NCI-H146 treated with DMSO at 0.1 percent for 48 hours (cell line): ENCODE data around the gene TCF23.
"Not testable (repeated sequence)": the region's sequence is repeated elsewhere in the genome, so short reads cannot be mapped to it uniquely, and the experiment has no call there.

Experiments
- DNase-seq: peaks from one replicate; lab custom pipeline; 2025; ENCODE audit not compliant: unreplicated experiment; lab: John Stamatoyannopoulos, UW

Gene TCF23

DNA sequence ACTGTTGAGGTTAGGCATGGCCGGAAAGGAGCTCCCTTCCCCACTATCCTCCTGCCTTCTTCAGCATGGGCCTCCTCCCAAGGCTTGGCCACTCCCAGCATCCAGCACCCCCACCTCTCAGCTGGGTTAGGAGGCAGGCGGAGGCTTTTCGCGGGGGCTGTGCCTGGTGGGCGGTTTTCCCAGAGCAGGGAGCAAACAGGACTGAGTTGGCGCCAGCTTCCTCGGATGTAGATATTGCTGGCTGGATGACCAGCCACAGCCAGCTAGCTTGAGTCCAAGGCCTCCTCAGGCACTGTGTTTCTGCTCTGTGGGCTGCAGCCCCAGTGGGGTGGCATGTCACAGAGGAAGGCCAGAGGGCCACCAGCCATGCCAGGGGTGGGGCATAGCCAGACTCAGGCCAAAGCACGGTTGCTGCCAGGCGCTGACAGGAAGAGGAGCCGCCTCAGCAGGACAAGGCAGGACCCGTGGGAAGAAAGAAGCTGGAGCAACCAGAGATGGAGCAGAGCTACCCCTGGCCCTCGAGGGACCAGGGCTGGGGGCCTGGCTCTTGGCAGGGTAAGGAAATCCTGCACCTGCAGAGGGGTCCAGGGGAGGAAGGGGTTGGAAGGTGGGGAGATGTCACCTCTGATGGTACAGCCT is at the start of gene TCF23:
Gene TCF23 (plus strand): TSS at position 204 of the 639 bp plus-strand sequence. CDS start 130 bp downstream, at position 334.
- DNase-seq: no peak

DNA sequence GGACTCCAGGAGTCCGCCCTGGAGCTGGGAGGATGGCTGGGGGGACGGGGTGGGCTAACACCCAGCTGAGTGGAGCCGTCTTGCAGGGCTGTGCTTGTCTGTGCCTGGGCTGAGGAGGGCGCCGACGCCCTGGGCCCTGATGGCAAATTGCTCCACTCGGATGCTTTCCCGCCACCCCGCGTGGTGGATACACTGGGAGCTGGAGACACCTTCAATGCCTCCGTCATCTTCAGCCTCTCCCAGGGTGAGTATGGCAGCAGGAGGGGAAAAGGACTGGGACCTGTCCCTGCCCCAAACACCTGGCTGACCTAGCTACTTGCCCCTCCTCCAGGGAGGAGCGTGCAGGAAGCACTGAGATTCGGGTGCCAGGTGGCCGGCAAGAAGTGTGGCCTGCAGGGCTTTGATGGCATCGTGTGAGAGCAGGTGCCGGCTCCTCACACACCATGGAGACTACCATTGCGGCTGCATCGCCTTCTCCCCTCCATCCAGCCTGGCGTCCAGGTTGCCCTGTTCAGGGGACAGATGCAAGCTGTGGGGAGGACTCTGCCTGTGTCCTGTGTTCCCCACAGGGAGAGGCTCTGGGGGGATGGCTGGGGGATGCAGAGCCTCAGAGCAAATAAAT is 49.4 kb upstream of the TCF23 start:
- DNase-seq: no peak

DNA sequence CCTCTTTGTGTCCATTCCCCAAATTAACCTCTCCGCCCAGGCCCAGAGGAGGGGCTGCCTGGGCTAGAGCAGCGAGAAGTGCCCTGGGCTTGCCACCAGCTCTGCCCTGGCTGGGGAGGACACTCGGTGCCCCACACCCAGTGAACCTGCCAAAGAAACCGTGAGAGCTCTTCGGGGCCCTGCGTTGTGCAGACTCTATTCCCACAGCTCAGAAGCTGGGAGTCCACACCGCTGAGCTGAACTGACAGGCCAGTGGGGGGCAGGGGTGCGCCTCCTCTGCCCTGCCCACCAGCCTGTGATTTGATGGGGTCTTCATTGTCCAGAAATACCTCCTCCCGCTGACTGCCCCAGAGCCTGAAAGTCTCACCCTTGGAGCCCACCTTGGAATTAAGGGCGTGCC is 48.8 kb upstream of the TCF23 start:
- no peak for DNase-seq

- no peak for DNase-seq
Measured at GRCh38 chr2:27102329-27102728, 46.5 kb upstream of the TCF23 start.

- DNase-seq: no peak
Measured at GRCh38 chr2:27105981-27106380, 42.8 kb upstream of the TCF23 start.

- no peak for DNase-seq
Measured at GRCh38 chr2:27108221-27108620, 40.6 kb upstream of the TCF23 start.

DNA sequence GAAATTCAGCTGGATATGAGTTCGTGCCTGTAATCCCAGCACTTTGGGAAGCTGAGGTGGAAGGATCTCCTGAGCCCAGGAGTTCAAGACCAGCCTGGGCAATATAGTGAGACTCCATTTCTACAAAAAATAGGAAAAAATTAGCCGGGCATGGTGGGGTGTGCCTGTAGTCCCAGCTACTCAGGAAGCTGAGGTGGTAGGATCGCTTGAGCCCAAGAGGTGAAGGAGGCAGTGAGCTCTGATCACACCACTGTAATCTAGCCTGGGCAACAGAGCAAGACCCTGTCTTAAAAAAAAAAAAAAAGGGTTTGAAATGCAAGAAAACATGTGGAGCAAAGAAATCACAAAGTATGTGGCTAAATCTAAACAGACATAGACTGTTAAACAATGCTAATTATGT is 39.7 kb upstream of the TCF23 start:
- no peak for DNase-seq

DNA sequence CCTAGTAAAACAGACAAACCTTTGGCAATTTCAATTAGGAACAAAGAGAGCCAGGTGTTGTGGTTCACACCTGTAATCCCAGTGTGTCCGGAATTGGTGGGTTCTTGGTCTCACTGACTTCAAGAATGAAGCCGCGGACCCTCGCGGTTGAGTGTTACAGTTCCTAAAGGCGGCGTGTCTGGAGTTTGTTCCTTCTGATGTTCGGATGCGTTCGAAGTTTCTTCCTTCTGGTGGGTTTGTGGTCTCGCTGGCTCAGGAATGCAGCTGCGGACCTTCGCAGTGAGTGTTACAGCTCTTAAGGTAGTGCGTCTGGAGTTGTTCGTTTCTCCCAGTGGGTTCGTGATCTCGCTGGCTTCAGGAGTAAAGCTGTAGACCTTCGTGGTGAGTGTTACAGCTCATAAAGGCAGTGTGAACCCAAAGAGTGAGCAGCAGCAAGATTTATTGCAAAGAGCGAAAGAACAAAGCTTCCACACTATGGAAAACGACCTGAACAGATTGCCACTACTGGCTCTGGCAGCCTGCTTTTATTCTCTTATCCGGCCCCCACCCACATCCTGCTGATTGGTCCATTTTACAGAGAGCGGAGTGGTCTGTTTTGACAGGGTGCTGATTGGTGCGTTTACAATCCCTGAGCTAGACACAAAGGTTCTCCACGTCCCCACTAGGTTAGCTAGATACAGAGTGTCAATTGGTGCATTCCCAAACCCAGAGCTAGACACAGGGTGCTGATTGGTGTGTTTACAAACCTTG is 38.0 kb upstream of the TCF23 start:
- DNase-seq: not testable (repeated sequence)

GRCh38 chr2:27111392-27112078 is 37.3 kb upstream of the TCF23 start:
- DNase-seq: not testable (repeated sequence)

GRCh38 chr2:27115519-27115918 is 33.3 kb upstream of the TCF23 start:
- DNase-seq: no peak

DNA sequence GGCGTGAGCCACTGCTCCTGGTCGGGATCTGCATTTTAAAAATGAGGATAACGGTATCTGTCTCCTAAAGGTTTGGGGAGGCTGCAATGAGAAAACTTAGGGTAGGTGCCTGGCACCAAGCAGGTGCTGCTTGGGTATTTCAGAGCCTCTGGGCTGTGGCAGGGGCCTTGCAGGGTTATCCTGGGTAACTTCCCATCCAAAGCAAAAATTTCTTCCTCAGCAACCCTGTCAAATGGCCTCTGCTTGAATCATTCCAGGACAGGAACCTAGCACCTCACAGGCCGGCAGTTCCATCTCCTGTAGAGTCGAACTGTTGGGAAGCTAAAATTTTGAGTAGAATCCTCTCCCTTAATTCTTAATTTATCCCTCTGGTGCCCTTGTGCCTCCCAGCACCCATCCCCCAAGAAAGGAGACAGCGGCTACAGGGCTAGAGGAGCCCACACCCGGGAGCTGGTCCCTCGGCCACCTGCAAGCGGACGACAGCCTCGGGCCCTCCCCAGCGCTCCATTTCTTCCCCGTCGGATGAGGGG is 30.7 kb upstream of the TCF23 start:
- DNase-seq: no peak

DNA sequence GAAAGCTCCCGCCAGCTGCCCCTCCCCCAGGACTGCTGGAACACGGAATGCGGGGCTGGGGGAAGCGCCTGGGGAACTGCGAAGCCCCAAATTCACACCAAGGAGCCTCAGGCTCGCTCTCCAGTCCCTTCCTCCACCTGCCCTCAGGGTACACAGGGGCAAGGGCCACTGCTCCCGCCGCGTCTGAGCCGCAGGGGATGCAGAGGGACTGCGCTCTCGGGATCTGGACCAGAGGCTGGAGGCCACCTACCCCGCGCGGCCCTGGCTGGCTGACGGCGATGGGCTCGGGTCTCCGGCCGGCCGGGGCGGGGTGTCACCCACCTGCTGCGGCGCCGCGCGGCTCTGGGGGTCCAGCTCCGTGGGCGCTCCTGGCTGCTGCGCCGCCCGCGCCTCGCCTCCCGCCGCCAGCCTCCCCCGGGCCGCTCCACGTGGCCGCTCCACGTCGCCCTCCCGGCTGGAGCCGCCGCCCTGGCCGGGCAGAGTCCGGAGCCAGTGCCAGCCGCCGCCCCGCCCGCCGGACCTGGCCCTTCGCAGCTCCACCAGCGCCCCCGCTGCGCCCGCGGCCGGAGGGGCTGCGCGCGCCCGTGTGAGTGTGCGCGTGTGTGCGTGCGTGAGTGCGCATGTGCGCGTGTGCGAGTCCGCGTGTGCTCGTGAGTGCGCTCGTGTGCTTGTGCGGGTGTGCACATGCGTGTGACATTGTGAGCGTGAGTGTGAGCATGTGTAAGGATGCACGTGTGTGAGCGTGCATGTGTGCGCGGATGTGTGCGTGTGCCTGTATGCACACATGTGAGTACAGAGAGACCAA is 30.1 kb upstream of the TCF23 start, which contains the start of gene CGREF1:
Gene CGREF1 (minus strand): TSS at position 604 of the 805 bp plus-strand sequence. CDS start 14,762 bp downstream, outside the sequence.
- DNase-seq: peak; percentile 26

GRCh38 chr2:27119330-27119670 is 29.5 kb upstream of the TCF23 start:
- not testable (repeated sequence) for DNase-seq

GRCh38 chr2:27121906-27122305 is 26.9 kb upstream of the TCF23 start:
- DNase-seq: no peak

DNA sequence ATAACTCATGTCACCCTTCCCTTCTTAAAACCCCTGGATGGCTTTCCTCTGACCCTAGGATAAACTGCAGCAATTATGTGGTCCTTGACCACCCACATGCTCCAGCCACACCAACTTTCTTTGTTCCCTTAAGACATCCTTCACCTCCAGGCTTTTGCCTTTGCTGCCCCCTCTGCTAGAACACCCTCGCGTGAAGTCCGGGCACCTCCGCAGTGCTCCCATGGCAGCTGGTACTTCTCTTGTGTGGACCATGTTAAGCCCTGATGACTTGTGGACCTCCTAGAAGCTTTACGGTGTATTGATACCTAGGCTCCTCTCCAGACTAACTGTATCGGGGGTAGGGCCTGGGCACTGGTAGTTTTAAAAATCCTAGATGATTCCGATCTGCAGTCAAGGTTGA is 26.0 kb upstream of the TCF23 start:
- no peak for DNase-seq

GRCh38 chr2:27123302-27124150 is 25.3 kb upstream of the TCF23 start, which contains the start of gene ABHD1:
Gene ABHD1 (plus strand): TSS chr2:27123815. CDS start chr2:27123949, 134 bp downstream.
- peak; percentile 27 for DNase-seq

- DNase-seq: no peak
Measured at GRCh38 chr2:27125104-27125503, 23.7 kb upstream of the TCF23 start.

DNA sequence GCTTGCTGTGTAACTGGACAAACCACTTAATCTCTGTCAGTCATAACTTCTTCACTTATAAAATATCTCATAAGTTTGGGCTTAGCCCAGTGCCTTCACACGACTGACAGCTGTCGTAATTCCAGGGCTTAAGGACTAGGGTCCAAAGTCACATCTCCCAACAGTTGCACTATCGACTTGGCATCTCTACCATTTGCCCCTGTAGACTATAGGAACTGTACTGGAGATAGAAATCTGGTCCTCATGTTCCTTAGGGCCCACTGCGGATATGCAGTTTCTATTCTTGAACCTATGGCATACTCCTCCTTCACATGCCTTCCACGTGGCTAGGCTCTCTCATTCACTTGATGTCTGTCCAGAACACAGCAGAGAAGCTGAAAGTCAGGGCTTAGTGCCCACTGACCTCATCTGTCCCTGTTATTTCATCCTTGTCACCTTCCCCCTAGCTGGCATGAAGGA is 22.5 kb upstream of the TCF23 start:
- DNase-seq: no peak
